Measurements from ENCODE around the gene RAB20. TPM values are rescaled to one million over a fixed set of nuclear protein-coding genes. Genes with fewer than 3 reads are reported as not detected.

The RAB20 gene
- total RNA-seq, 1 experiment from 2014 or later: 10.6 TPM

- no peaks in the 10 kb centered on the region for H3K9me3 ChIP-seq (ENCODE audit: control insufficient read depth in 1 of 2, insufficient read depth in 1 of 2, low read depth in 1 of 2, low read length in 2 of 2)
- peaks cover 14 to 16% of the 10 kb centered on the region in 2 experiments for H3K4me1 ChIP-seq (ENCODE audit: control insufficient read depth in 1 of 2, insufficient read depth in 2 of 2, low read length in 2 of 2)
- peaks cover 5% of the 10 kb centered on the region; the same call in 1 of the 2 replicates for H4K20me1 ChIP-seq (ENCODE audit: insufficient read depth)
- ChIA-PET RAD21 (ENCODE audit: low non-redundant PET in 1 of 2, low total read pairs in 2 of 2, uncharacterized antibody in 2 of 2, unreplicated experiment in 2 of 2) (no interaction called here), CTCF (no interaction called here), POLR2A (no interaction called here)
- H3K36me3 ChIP-seq (ENCODE audit: control insufficient read depth in 1 of 2, insufficient read depth in 2 of 2, low read length in 2 of 2): no peaks in the 10 kb centered on the region
- no peaks in the 10 kb centered on the region for H3K27me3 ChIP-seq (ENCODE audit: insufficient read depth, low read length)
- BruUV-seq (replicated peaks): no TSS peak
- no peak overlapping the region for H2AFZ ChIP-seq (ENCODE audit: low read depth, low read length, poor library complexity, severe bottlenecking)
- no peak overlapping the region for H3K4me2 ChIP-seq (ENCODE audit: low read length)
- no peak overlapping the region for H3K4me3 ChIP-seq (replicated peaks in 1 of 2; ENCODE audit: low read depth in 1 of 2, low read length in 2 of 2)
- intact Hi-C loops (cut with micrococcal nuclease): no loop called here
- H3K9me2 ChIP-seq (ENCODE audit: insufficient read depth): no peaks in the 10 kb centered on the region
- H3K27ac ChIP-seq (ENCODE audit: low read depth, low read length): no peak overlapping the region
- ATAC-seq (no peak), DNase-seq (ENCODE audit: low read depth, low spot score) (no peak)
- H3K79me2 ChIP-seq (ENCODE audit: insufficient read depth, low read length): peaks cover 21% of the 10 kb centered on the region
- TF ChIP-seq FOSL1 (IDR thresholded peaks at IDR 0.05; ENCODE audit: low read depth) (no peak), CEBPB (IDR thresholded peaks at IDR 0.05; ENCODE audit: low read depth) (no peak), SIN3A (IDR thresholded peaks at IDR 0.05; ENCODE audit: low read depth) (no peak), POLR2A (IDR thresholded peaks at IDR 0.05; ENCODE audit: borderline replicate concordance, extremely low read depth, insufficient read depth, insufficient read length) (no peak), ELF1 (IDR thresholded peaks at IDR 0.05; ENCODE audit: borderline replicate concordance, low read depth) (no peak)
- H3K9ac ChIP-seq (ENCODE audit: low read length): no peak overlapping the region
Observed at GRCh38 chr13:110551284-110551683, 10.2 kb downstream of the RAB20 start.

- H3K4me1 ChIP-seq (ENCODE audit: control insufficient read depth in 1 of 2, insufficient read depth in 2 of 2, low read length in 2 of 2): peaks cover 18 to 21% of the 10 kb centered on the region in 2 experiments
- ChIA-PET POLR2A (no interaction called here), RAD21 (ENCODE audit: low non-redundant PET in 1 of 2, low total read pairs in 2 of 2, uncharacterized antibody in 2 of 2, unreplicated experiment in 2 of 2) (no interaction called here), CTCF (no interaction called here)
- no peak overlapping the region for H3K4me3 ChIP-seq (replicated peaks in 1 of 2; ENCODE audit: low read depth in 1 of 2, low read length in 2 of 2)
- intact Hi-C loops (cut with micrococcal nuclease): no loop called here
- DNase-seq (ENCODE audit: low read depth, low spot score) (no peak), ATAC-seq (no peak)
- peaks cover 5% of the 10 kb centered on the region; the same call in 1 of the 2 replicates for H4K20me1 ChIP-seq (ENCODE audit: insufficient read depth)
- no peaks in the 10 kb centered on the region for H3K9me3 ChIP-seq (ENCODE audit: control insufficient read depth in 1 of 2, insufficient read depth in 1 of 2, low read depth in 1 of 2, low read length in 2 of 2)
- H3K4me2 ChIP-seq (ENCODE audit: low read length): no peak overlapping the region
- no peak for TF ChIP-seq CTCF (IDR thresholded peaks at IDR 0.05 in 2 of 3, conservative IDR thresholded peaks at IDR 0.05 in 1 of 3; ENCODE audit: borderline replicate concordance in 1 of 3, insufficient read depth in 1 of 3, low read depth in 2 of 3, low read length in 2 of 3)
- TF ChIP-seq CEBPB (IDR thresholded peaks at IDR 0.05; ENCODE audit: low read depth): no peak
- no peak for TF ChIP-seq EZH2 (IDR thresholded peaks at IDR 0.05)
- TF ChIP-seq MAX (IDR thresholded peaks at IDR 0.05): no peak
- no peak for TF ChIP-seq EGR1 (IDR thresholded peaks at IDR 0.05; ENCODE audit: low read depth)
- TF ChIP-seq YY1 (IDR thresholded peaks at IDR 0.05; ENCODE audit: extremely low read depth, insufficient replicate concordance, low read depth, low read length): no peak
- TF ChIP-seq SIN3A (IDR thresholded peaks at IDR 0.05; ENCODE audit: low read depth): no peak
- no peak for TF ChIP-seq POLR2AphosphoS5 (IDR thresholded peaks at IDR 0.05; ENCODE audit: low read depth, low read length)
- no peak for TF ChIP-seq FOSL1 (IDR thresholded peaks at IDR 0.05; ENCODE audit: low read depth)
- TF ChIP-seq POLR2A (IDR thresholded peaks at IDR 0.05; ENCODE audit: borderline replicate concordance, extremely low read depth, insufficient read depth, insufficient read length): no peak
- no peak for TF ChIP-seq TCF7L2 (IDR thresholded peaks at IDR 0.05; ENCODE audit: borderline replicate concordance, extremely low read depth, insufficient read depth, insufficient read length)
- TF ChIP-seq EZH2phosphoT487 (IDR thresholded peaks at IDR 0.05; ENCODE audit: borderline replicate concordance): no peak
- TF ChIP-seq ZNF274 (IDR thresholded peaks at IDR 0.05; ENCODE audit: low read depth, low read length): no peak
- no peak for TF ChIP-seq ATF3 (IDR thresholded peaks at IDR 0.05)
- no peak for TF ChIP-seq ELF1 (IDR thresholded peaks at IDR 0.05; ENCODE audit: borderline replicate concordance, low read depth)
- TF ChIP-seq ZBTB33 (IDR thresholded peaks at IDR 0.05; ENCODE audit: extremely low read depth, insufficient replicate concordance, low read length): no peak
- TF ChIP-seq SP1 (IDR thresholded peaks at IDR 0.05; ENCODE audit: low read depth): no peak
- no peak overlapping the region for H2AFZ ChIP-seq (ENCODE audit: low read depth, low read length, poor library complexity, severe bottlenecking)
- no peak overlapping the region for H3K27ac ChIP-seq (ENCODE audit: low read depth, low read length)
- no peak overlapping the region for H3K9ac ChIP-seq (ENCODE audit: low read length)
- H3K79me2 ChIP-seq (ENCODE audit: insufficient read depth, low read length): peaks cover 20% of the 10 kb centered on the region; the same call in 1 of the 2 replicates
- no TSS peak for BruUV-seq (replicated peaks)
- no peaks in the 10 kb centered on the region for H3K27me3 ChIP-seq (ENCODE audit: insufficient read depth, low read length)
- no peaks in the 10 kb centered on the region for H3K9me2 ChIP-seq (ENCODE audit: insufficient read depth)
- no peaks in the 10 kb centered on the region for H3K36me3 ChIP-seq (ENCODE audit: control insufficient read depth in 1 of 2, insufficient read depth in 2 of 2, low read length in 2 of 2)
Observed at GRCh38 chr13:110549795-110550160, 11.7 kb downstream of the RAB20 start.

Data from HCT116 (cell line).